ENCODE measurements around the gene DLG2. TPM values are rescaled to one million over a fixed set of nuclear protein-coding genes. Genes with fewer than 3 reads are reported as not detected.

The DLG2 gene
- polyA plus RNA-seq, 3 donors: 0.24 to 0.39 TPM; not detected in 1

DNA sequence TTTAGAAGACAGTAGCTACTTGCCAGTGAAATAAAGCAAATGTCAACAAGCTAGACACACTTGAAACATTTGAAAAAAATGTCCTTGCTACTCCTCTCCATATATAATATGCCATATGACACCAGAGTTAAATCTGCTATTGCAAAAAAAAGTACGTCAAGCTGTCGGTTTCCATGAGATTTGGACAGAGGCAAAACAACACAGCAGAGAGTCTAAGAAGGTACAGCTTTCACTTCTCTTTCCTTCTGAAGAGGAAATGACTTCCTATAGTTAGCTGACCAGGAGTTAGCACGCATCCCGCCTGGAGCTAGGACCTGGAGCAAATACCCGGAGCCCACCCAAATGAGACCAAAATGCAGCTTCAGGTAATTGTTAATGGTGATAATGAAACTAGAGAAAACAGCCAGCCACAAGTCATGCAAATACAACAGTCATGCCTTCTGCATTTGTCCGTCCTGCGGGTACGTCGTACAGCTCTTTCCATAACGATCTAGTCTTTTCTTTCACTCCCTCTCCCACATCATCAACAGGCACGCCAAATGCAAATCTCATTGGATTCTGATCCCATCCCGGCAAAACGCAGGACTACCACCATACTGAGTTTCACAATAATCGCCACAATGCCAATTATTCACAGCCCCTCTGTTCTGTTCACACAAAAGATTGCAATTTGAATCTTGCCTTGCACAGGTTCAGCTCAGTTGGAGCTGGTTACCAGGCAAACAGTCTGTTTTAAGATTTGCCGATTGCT is 1945.9 kb downstream of the DLG2 start:
- Mint-ChIP-seq H3K4me1 (no peaks in the 10 kb centered on the region), H3K36me3 (no peaks in the 10 kb centered on the region), H3K4me3 (no peak overlapping the region), H3K27me3 (ENCODE audit: low read depth in 3 of 3) (peaks cover 0 to 3% (median 0%) of the 10 kb centered on the region in 3 donors), H3K9me3 (peaks cover 0 to 3% (median 0%) of the 10 kb centered on the region in 7 donors), H3K27ac (no peak overlapping the region)
- Histone ChIP-seq H4K20me1 (ENCODE audit: insufficient read depth, low read length) (no peaks in the 10 kb centered on the region), H3K36me3 (replicated peaks in 1 of 2; ENCODE audit: control insufficient read depth in 1 of 2, insufficient read depth in 2 of 2, low read length in 2 of 2) (no peaks in the 10 kb centered on the region), H3K27me3 (ENCODE audit: control insufficient read depth in 2 of 2, insufficient read depth in 2 of 2, low read length in 2 of 2) (no peaks in the 10 kb centered on the region), H3K4me1 (ENCODE audit: control insufficient read depth in 1 of 2, insufficient read depth in 2 of 2, low read length in 2 of 2) (no peaks in the 10 kb centered on the region), H3K79me2 (ENCODE audit: insufficient read depth, low read length) (no peaks in the 10 kb centered on the region), H3K9ac (ENCODE audit: insufficient read depth, low read length, poor library complexity, severe bottlenecking) (no peak overlapping the region), H3K9me3 (replicated peaks in 1 of 2; ENCODE audit: control insufficient read depth in 1 of 2, insufficient read depth in 1 of 2, low read length in 2 of 2) (no peaks in the 10 kb centered on the region), H2AFZ (ENCODE audit: insufficient read depth, low read depth, low read length, poor library complexity, severe bottlenecking) (no peak overlapping the region), H3K4me3 (replicated peaks in 1 of 3; ENCODE audit: low read depth in 2 of 3, low read length in 3 of 3) (no peak overlapping the region), H3K4me2 (replicated peaks; ENCODE audit: extremely low read depth, low read length, poor library complexity, severe bottlenecking) (no peak overlapping the region), H3K27ac (ENCODE audit: low read depth in 1 of 2, low read length in 2 of 2) (no peak overlapping the region)
- 86% methylated on average over 9 of the region's 15 CpGs for WGBS (ENCODE audit: insufficient coverage)
- TF ChIP-seq, protein P1, sequence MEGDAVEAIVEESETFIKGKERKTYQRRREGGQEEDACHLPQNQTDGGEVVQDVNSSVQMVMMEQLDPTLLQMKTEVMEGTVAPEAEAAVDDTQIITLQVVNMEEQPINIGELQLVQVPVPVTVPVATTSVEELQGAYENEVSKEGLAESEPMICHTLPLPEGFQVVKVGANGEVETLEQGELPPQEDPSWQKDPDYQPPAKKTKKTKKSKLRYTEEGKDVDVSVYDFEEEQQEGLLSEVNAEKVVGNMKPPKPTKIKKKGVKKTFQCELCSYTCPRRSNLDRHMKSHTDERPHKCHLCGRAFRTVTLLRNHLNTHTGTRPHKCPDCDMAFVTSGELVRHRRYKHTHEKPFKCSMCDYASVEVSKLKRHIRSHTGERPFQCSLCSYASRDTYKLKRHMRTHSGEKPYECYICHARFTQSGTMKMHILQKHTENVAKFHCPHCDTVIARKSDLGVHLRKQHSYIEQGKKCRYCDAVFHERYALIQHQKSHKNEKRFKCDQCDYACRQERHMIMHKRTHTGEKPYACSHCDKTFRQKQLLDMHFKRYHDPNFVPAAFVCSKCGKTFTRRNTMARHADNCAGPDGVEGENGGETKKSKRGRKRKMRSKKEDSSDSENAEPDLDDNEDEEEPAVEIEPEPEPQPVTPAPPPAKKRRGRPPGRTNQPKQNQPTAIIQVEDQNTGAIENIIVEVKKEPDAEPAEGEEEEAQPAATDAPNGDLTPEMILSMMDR (IDR thresholded peaks at IDR 0.05): no peak
- intact Hi-C loops (cut with micrococcal nuclease): no loop called here
- DNase-seq: no peak

DNA sequence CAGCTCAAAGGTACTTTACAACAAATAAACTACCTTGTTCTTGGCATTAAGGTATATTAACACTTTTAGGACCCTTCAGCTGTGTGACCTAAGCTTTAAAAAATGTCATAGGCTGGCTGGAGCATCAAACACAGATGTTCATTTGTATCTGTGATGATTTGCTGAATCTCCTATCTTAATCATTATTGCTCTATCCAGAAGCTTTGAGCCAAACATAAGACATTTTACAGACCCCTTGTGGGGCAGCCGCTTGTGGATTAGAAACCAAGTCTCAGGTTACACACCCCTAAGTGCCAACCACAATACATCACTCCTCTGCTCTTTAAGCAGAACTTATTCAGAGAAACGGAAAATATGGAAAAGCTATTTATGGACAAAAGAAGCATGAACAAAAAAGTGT is 1946.8 kb downstream of the DLG2 start:
- Mint-ChIP-seq H3K27me3 (ENCODE audit: low read depth in 3 of 3) (peaks cover 0 to 3% (median 0%) of the 10 kb centered on the region in 3 donors), H3K4me3 (no peak overlapping the region), H3K27ac (no peak overlapping the region), H3K4me1 (no peaks in the 10 kb centered on the region), H3K36me3 (no peaks in the 10 kb centered on the region), H3K9me3 (no peaks in the 10 kb centered on the region)
- no peaks in the 10 kb centered on the region for H3K79me2 ChIP-seq (ENCODE audit: insufficient read depth, low read length)
- no peaks in the 10 kb centered on the region for H3K4me1 ChIP-seq (ENCODE audit: control insufficient read depth in 1 of 2, insufficient read depth in 2 of 2, low read length in 2 of 2)
- no peak overlapping the region for H2AFZ ChIP-seq (ENCODE audit: insufficient read depth, low read depth, low read length, poor library complexity, severe bottlenecking)
- DNase-seq: no peak
- no peaks in the 10 kb centered on the region for H3K9me3 ChIP-seq (replicated peaks in 1 of 2; ENCODE audit: control insufficient read depth in 1 of 2, insufficient read depth in 1 of 2, low read length in 2 of 2)
- H3K4me2 ChIP-seq (replicated peaks; ENCODE audit: extremely low read depth, low read length, poor library complexity, severe bottlenecking): no peak overlapping the region
- no peaks in the 10 kb centered on the region for H3K36me3 ChIP-seq (replicated peaks in 1 of 2; ENCODE audit: control insufficient read depth in 1 of 2, insufficient read depth in 2 of 2, low read length in 2 of 2)
- no peaks in the 10 kb centered on the region for H3K27me3 ChIP-seq (ENCODE audit: control insufficient read depth in 2 of 2, insufficient read depth in 2 of 2, low read length in 2 of 2)
- intact Hi-C loops (cut with micrococcal nuclease): no loop called here
- H4K20me1 ChIP-seq (ENCODE audit: insufficient read depth, low read length): no peaks in the 10 kb centered on the region
- no peak overlapping the region for H3K27ac ChIP-seq (ENCODE audit: low read depth in 1 of 2, low read length in 2 of 2)
- TF ChIP-seq, protein P1 (IDR thresholded peaks at IDR 0.05): no peak
- no peak overlapping the region for H3K9ac ChIP-seq (ENCODE audit: insufficient read depth, low read length, poor library complexity, severe bottlenecking)
- WGBS (ENCODE audit: insufficient coverage): no CpG with 5 or more reads among the region's 2 CpGs
- no peak overlapping the region for H3K4me3 ChIP-seq (replicated peaks in 1 of 3; ENCODE audit: low read depth in 2 of 3, low read length in 3 of 3)

Measured in CD14-positive monocyte (primary cell).